Amniotic epithelial cell (primary cell): Measurements from ENCODE around the gene ZFP92.
A peak's percentile ranks its signal among the peaks of the same experiment; 100 is the strongest.

ENCODE experiments used
- DNase-seq: peaks from one replicate; pipeline ENCODE4 v3.0.0-alpha.2; 2010; ENCODE audit warnings: low read depth

The ZFP92 gene

GRCh38 chrX:153408221-153408721 lies 3.0 kb upstream of the ZFP92 start:
- no peak for DNase-seq

GRCh38 chrX:153408871-153409351 lies 2.4 kb upstream of the ZFP92 start:
- no peak for DNase-seq

- DNase-seq: no peak
Measured at GRCh38 chrX:153409414-153410101, 1.7 kb upstream of the ZFP92 start.

GRCh38 chrX:153410373-153410772 lies 899 bp upstream of the ZFP92 start:
- peak; percentile 6 for DNase-seq

- no peak for DNase-seq
Measured at GRCh38 chrX:153410888-153411254, 401 bp upstream of the ZFP92 start.

GRCh38 chrX:153411988-153412574 lies 809 bp downstream of the ZFP92 start:
- peak; percentile 19 for DNase-seq

GRCh38 chrX:153412746-153413720 lies 1.8 kb downstream of the ZFP92 start:
- peak; percentile 12 for DNase-seq

GRCh38 chrX:153413731-153414130 lies 2.5 kb downstream of the ZFP92 start:
- DNase-seq: no peak

- DNase-seq: peak; percentile 89
Measured at GRCh38 chrX:153414856-153415510, 3.7 kb downstream of the ZFP92 start.

GRCh38 chrX:153416781-153417450 lies 5.6 kb downstream of the ZFP92 start:
- DNase-seq: peak; percentile 26

GRCh38 chrX:153417637-153418036 lies 6.4 kb downstream of the ZFP92 start:
- DNase-seq: no peak

GRCh38 chrX:153420851-153421599 lies 9.8 kb downstream of the ZFP92 start:
- no peak for DNase-seq

GRCh38 chrX:153421856-153422255 lies 10.6 kb downstream of the ZFP92 start:
- no peak for DNase-seq

GRCh38 chrX:153423652-153424051 lies 12.4 kb downstream of the ZFP92 start:
- DNase-seq: peak; percentile 55

- DNase-seq: no peak
Measured at GRCh38 chrX:153426204-153426603, 14.9 kb downstream of the ZFP92 start.

- no peak for DNase-seq
Measured at GRCh38 chrX:153430796-153431195, 19.5 kb downstream of the ZFP92 start.

- no peak for DNase-seq
Measured at GRCh38 chrX:153433161-153433680, 21.9 kb downstream of the ZFP92 start.

- DNase-seq: no peak
Measured at GRCh38 chrX:153433781-153434285, 22.6 kb downstream of the ZFP92 start.

- DNase-seq: no peak
Measured at GRCh38 chrX:153434801-153435200, 23.5 kb downstream of the ZFP92 start.

GRCh38 chrX:153435845-153436244 lies 24.6 kb downstream of the ZFP92 start:
- DNase-seq: no peak
